ENCODE results near the gene ZNF618.

Gene ZNF618

DNA sequence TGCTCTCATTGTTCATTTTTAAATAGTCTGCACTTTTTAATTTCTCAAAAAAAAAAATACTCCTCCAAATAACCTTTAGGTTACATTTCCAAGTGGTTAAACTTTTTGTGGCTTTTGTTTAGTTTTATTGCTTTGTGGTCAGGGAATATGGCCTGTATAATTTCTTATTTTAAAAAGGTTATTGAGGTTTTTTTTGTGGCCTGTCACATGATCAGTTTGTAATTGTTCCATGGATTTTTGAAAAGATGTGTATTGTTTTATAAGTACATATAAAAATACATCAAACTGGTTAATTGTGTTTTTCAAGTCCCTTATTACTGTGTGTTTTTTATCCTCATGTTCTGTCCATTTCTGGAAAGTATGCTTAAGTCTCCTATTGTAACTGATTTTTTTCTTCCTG, 64.0 kb downstream of the ZNF618 start:
- FAIRE-seq: no peak

DNA sequence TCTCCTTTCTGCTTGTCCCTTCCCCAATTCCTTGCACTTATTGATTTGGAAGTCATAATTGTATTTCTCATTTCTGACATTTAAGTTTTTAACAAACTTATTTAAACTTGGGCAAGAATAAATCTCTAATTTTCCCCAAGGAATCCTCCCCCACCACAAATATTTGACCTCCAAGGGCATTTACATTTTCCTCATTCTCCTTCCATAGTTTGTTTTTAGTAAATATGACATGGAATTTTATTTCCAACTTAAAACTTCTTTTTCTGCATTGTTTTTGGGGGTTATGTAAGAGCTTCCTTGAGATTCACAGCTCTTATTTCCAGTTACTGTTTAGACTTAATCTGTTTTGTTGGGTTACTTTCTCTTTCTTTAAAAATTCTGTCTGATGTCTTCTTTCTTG, 64.9 kb downstream of the ZNF618 start:
- no peak for FAIRE-seq

DNA sequence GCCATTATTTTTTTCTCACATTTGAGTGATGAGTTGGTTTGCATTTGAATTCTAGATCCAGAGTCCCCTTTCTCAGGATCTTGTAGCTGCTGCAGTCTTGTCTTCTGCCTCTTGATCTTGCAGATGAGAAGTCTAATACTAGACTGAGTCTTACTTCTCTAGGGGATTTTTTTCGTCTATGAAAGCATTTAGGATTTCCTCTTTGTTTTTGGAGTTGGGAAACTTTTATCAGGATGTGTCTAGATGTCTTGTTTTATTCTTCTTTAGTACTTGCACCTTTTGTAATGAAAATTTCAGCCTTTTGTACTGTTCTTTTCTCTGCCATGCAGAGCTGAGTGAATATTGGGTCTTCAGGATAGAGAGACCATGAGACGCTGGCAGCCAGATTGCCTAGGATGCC, 65.4 kb downstream of the ZNF618 start:
- FAIRE-seq: no peak

DNA sequence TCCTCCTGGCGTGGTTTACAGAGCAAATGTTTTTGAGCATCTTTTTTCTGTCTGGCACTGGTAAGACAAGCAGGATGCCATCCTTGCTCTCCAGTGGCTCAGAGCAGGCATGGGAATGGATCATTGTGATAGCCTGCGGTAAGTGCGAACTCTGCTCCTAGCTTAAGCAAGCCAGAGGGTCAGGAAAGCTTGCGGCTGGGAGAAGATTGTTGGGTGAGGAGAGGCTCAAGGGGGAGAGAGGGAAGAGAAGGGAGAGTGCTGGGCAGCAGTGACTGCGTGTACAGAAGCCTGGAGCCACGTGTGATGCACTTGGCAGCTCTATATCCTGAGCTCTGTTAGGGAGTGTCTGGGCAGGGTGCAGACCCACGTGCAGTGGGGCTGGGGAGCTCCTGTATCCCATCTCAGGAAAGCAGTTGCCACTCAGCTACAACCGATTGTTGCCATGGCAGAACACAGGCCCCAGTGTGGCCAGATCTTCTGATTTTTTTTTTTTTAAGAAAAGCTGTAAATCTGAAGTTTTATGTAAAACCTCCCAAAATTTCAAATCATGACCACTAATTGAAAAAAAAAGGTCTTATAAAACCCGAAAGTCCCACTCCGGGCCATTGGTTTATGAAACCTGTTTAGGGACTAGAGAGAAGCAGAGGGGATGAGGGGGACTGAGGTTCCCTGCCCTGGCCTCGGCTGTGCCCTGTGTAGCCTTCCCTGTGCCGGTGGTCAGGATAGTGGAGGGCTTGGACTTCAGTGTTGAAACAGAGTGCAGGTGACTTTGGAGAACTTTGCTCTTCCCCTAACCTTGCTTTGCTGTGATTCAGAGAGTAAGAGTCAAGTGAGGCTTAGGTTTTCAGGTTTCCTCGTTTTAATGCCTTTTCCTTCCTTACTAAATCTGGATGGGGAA, 67.3 kb downstream of the ZNF618 start:
- FAIRE-seq: no peak

DNA sequence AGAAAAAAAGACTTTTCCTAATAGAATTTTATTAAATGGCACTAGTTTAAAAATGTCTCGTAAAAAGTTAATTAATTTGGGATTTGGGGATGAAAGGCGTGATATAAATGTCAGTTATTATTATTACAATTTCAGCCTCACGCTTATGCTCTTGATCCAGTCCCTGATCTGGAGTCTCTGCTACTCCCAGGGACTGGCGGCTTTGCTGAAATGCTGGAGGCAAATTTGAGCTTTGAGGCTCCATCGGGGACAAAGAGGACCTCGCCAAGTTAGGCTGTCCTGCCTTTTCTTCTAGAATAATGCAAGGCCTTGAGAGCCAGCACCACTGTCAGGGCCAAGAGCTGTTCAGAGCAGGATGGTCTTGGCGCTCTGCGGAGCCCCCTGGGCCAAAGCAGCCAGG, 69.7 kb downstream of the ZNF618 start:
- no peak for FAIRE-seq

DNA sequence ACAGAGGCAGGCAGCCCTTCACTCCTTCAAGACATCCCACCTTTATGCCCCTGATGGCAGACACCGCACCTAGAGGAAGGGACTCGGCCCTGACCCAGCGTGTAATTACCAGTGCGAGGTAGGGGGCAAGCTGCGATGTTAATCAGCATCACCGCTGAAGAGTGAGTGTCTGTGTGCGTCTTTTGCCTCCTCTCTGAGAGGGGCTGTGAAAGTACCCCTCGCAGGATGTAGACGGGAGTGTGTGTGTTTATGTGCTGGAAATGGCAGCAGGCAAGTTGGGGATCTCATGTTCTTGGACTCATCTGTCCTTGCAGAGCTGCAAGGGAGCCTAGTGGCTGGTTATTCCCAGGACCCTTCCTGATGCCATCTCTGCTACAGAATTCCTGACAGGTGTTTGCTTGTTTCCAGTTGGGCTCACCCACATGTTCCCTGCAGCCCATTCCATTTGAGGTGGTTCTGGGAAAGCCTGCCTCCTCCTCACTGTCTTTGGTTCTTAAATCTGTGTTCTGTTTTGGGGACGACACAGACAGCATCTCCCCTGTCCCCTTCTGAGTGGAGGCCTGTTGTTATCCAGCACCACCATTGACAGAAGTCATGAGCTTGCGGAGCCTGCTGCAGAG, 70.5 kb downstream of the ZNF618 start:
- no peak for FAIRE-seq

DNA sequence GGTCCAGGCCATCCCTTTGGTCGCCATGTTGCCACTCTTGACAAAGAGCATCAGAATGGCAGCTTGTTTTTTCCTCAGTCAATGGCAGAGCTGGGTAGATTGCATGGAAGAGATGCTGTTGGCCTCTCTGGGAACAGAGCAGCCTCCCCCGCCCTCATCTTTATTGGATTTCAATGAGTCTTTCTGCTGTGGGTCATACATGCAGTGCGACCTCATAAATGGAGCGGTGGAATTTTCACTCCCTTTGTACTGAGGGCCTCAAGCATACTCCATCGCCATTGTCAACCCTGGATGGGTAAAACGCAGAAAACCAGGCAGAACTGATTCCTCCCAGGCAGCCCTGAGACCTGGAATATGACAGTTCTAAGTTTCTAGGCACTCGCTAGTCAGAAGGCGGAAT, 71.8 kb downstream of the ZNF618 start:
- FAIRE-seq: no peak

DNA sequence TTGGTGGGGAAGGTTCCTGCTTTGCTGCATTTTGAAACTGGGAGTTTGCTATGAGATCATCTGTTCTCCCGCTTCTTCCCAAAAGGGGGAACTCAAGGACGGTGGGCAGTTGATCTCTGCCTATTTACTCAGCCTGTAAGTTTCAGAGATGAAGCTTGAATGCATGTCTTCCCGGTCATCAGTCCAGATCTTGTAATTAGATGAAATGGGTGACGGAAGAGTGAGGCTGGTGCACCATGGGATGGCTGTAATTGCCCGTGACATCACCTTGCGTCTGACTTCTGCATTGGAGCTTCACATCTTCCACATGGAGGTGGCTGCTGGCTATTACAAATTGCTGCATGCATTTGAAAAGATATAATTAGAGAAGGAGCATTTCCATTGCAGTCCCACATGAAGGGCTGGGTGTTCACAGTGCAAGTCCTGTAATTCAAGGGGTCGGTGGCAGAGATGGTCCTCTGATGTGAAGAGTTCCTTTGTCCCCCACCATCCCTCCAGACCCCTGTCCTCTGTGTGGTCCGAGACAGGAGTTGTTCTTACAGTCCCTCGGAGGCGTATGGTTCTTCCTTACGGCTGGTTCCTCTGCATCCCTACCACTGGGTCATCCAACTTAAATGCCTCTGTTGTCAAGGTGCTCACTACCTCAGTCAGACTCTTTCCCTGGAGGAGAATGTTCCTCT, 72.9 kb downstream of the ZNF618 start:
- FAIRE-seq: no peak

DNA sequence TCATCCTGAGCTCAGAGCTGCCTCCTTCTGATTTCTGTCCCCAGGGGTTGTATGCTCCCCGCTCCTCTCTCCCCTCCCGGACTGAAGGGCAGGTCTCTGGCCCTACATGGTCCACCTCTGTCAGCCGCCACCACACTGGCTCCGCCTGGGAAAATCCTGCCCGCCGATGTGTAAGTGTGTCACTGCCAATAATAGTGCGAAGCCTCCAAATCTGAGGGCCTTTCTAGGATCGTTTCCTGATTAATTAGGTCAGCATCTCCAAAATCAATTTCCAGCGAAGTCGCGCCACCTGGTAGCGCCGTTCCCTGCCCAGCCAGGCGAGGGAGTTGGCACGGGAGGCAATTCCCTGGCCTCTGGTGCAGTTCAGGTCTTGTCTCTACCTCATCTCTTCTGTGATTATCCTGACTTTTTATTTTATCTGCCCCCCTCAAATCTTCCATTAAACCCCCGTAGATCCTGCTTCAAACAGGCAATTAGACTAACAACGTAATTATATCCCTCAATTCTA, 73.5 kb downstream of the ZNF618 start:
- FAIRE-seq: no peak

DNA sequence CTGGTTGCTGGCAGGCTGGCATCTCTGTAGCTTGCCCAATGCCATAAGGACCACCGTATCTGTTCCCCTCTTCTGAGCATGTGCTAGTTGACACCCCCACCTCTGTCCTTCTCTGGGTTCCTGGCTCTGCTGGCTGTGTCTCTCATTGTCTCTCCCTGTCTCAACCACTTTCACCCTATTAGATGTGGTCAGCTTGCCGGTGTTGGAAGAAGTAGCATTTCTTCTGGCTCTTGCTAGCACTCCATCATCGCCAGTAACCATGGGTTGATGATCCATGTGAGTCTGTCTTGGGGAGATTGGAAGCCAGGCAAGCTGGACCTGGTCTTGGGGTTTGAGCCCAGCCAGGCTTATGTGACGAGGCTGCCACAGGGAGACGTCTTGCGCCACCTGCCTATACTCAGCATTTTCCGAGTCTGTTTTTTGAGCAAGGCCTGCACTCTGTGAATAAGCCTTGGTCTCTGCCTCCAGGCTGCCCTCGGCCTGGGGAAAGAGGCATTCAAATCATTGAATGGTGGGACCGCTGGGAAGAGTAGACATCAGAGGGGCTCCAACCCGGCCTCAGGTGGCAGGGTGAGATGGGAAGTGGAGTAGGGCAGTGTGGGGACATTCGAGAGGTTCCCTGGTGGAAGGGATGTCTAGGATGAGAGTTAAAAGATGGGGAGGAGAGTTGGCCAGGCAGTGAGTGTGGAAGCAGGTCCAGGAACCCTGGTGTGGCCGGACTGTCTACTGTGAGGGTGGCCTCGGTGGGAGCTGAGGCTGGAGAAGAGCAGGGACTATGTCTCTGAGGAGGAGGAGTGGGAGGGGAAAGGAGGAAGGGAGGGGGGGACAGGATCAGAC, 74.3 kb downstream of the ZNF618 start:
- no peak for FAIRE-seq

DNA sequence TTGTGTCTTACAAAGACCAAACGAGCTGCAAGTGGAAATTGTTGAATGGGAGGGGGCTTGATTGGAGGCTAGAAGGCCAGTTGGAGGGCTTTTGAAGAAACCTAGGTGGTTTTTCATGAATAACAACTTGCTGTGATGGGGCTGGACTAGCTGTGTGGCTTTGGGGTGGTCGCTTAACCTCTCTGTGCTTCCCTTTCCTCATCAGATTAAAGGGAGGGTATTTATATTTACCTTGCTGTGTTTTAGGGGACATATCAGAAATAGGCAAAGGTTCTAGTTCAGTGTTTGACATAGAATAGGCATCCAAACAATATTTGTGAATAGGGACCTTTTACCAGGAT, 74.9 kb downstream of the ZNF618 start:
- no peak for FAIRE-seq

DNA sequence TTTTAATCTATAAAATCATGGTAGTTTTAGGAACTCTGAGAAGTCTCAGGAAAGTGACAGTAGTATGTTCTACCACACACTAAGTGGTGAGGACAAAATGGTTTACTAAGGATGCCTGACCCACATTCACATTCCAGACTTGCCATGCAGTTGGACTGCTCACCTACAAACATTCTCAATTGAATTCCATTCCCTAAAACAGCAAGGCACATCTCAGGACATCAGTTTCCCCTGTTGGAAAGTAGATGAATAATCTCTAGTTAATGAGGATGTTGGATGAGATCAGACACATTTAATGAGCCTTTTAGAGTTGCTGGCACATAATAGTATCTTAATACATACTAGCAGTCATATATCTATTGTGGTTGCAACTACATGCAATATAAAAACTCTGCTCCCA, 76.6 kb downstream of the ZNF618 start:
- FAIRE-seq: no peak

DNA sequence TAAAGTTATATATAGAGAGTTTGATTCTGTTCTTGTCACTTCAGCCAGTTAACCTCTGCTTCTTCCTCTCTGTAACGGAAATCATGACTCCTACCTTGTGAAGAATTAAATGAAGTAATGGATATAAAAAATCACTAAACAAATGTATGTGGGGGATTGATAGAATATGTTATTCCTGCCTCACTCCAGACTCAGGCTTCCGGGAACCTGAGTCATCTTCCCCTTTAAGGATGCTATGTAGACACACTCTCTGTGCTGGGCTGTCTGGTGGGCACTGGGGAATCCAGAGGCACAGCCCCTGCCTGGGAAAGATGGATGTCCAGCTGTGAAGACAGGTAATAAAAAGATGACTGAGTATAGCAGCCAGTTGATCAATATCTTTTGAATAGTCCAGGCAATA, 77.4 kb downstream of the ZNF618 start:
- no peak for FAIRE-seq

DNA sequence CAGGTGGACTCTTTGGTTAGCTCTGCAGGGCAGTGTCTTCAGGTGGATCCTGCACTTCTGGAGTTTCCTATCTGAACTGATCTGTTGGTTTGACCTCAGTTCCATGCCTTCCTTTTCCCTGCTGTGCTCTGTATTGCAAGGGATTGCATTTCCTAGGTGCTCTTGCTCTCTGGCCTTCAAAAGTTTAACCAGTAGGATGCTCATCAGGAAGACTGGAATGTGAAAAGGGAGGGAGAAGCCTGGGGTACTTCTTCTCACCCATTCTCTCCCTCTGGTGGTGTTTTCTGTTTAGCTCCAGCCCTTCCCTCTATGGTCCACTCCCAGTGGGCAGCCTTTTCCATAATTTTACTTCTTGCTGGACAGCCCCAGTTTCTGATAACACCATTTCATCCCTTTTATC, 78.5 kb downstream of the ZNF618 start:
- FAIRE-seq: no peak

DNA sequence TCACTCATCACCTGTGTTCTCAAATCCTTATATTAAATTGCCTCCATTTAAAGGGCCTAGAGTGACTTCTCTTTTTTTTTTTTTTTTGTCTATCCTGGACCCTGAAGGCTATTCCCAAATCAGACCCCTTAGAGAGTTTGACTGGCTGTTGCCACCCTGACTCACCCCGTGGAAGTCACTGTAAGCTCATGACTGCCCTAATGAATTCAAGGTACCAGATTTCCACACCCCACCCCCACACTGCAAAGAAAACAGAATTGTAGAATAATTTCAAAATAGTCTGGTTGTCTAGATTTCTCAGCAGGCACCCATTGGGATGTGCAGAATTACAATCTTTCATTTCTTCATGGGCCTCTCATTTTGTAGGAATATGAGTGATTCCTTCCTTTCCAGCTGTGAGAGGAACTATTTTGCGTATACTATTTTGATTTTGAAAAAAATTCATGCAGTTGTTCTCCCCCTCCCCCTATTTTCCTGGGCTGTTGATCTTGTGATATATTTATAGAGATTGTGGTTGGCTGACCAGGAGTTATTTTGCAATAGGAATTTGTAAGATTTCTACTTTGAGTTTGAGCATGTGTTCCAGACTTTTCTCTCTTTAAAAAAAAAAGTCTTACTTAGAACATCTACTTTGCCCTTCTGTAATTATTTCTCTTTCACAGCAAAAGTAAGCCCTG, 79.1 kb downstream of the ZNF618 start:
- no peak for FAIRE-seq

DNA sequence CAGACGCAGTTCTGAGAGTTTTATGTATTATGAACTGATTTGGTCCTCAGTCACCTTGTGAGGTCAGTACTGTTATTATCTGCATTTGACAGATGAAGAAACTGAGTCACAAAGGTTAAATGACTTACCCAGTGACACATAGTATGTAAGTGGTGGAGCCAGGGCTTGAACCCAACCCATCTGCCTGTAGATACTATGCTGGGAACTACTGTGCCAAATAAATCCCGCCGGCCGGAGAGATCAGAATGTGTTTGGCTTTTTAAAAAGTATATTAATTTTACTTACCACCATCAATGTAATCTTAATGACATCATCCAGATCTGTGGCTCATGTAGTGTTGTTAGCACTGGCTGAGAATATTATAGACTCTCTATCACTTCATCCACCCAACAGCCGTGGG, 80.8 kb downstream of the ZNF618 start:
- no peak for FAIRE-seq

DNA sequence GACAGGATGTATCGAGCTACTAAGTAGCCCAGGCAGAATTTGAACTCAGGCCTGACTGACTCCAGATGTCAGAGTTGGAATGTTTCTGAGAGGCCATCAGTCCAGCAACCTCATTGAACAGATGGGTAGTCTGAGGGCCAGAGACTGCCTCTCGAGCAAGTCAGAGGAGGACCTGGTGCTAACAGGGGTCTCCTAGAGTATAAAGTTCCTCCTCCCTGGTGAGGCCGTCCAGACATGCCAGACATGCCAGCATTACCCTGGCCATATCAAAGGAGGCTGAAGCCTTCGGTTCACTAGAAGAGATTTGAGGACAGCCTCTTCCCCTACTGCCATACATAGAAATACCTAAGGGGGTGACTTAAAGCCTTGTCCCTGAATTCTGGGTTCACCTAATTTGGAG, 81.2 kb downstream of the ZNF618 start:
- no peak for FAIRE-seq

DNA sequence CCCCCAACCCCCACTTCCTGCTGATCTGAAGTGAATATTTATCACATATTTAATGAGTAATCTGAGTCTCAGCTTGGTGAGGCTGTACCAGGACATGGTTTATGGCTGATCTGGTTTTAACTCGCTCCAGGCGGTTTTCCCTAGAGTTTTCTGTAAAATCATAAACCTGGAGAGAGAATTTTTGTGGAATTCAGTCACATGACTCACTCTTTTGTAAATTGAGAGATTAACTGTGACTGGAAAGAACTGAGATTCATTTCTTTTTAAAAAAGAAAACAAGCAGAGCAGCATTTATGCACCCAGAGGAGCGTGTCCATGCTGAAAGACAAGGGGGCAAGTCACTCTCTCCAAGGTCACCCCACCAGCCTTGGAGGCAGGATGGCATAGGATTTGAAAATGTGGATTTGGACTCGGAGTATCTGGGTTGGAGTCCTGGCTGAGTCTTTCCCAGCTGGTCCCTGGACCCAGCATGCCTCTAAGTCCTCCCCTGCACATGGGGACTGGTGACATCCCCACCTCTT, 81.8 kb downstream of the ZNF618 start:
- FAIRE-seq: no peak

DNA sequence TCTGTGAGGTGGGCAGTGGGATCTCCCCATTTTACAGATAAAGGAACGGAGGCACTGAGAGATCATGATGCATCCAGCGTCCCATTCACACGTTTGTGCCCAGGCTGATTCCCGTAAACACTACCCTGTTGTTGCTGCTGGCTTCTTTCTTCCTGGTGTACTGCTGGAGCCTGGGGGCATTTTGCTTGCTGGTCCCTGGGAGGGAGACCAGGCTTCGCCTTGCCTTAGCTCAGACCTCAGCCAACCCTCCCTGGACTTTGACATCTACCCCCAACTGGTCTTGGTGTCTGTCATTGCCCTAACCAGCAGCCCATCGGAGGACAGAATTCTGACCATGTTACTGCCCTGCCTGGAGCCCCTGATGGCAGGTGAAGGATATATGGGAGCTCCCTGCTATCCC, 82.4 kb downstream of the ZNF618 start:
- FAIRE-seq: no peak

DNA sequence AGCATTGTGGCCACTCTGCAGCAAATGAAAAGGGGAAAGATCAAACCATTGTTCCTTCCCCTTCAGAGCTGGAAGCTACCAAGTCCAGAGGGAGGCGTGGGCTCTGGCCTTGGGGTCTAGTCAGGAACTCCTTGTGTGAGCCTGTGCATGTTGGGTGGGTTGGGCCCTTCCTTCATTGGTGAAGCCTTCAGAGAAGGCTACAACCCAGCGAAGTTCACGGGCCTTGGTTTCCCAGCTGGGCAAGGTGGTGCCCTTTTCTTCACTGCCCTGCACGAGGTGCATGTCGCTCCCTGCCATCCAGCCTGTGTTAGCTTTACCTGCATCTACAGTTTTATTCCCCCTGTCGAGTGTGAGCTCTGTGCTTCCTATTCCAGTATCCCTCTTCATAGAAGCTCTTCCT, 84.7 kb downstream of the ZNF618 start:
- no peak for FAIRE-seq

DNA sequence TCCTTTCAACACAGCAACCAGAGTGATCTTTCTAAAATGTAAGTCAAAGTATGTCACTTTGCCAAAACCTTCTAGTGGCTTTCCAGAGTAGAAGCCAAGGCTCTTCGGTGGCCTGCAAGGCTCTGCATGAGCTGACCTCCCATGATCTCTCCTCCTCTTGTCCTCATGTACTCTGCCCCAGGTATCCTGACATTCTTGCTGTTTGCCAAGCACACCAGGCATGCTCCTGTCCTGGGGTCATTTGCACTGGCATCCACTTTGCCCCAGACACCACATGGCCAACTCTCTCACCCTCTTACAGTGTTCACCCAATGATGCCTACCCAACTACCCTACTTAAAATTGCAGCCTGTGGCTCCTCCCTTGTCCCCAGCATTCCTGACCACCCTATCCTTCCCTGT, 86.3 kb downstream of the ZNF618 start:
- FAIRE-seq: no peak

DNA sequence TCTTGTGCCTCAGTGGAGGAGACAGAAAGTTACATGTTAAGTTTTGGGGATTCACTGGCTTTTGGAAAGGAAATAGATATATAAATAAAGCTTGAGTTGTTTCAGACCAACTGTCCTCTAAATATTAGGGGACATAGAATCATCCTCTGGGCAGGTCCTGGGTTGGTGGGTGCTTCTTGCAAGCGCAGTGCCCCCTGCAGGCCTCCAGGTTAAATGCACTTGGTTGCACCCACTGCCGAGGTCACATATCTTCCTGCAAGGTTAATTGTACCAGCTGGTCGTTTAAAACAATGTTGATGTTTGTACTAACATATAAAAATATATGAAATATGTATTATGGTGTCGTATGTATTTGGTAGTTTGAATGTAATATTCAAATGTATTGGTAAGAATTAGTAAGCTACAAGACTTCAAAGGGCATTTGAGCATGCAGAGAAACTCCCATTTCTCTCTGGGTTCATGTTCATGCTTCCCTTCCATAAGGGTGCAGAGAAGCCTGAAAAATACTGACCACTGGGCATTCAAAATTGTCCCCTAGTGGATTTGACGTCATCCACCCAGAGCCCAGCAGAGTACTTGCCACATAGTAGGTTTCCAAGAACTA, 87.0 kb downstream of the ZNF618 start:
- no peak for FAIRE-seq
